Measurements from ENCODE around the gene KIF3A.

- TF ChIP-seq JUNB (IDR thresholded peaks at IDR 0.05; ENCODE audit: unreplicated experiment) (no peak), CTCF (conservative IDR thresholded peaks at IDR 0.05; ENCODE audit: low read depth in 2 of 2) (no peak), EZH2phosphoT487 (IDR thresholded peaks at IDR 0.05; ENCODE audit: unreplicated experiment) (no peak)
Measured at GRCh38 chr5:132742626-132743025, 5.3 kb upstream of the KIF3A start.
